Esophagus squamous epithelium (tissue), 5 donors: ENCODE measurements around the gene RAB22A. TPM values are rescaled to one million over a fixed set of nuclear protein-coding genes. Genes with fewer than 3 reads are reported as not detected.
A peak's percentile ranks its signal among the peaks of the same experiment; 100 is the strongest.
"Not testable (repeated sequence)": the region's sequence is repeated elsewhere in the genome, so short reads cannot be mapped to it uniquely, and the experiment has no call there.

ENCODE experiments used
- DNase-seq: peaks from one replicate; lab custom pipeline; 2025; lab: John Stamatoyannopoulos, UW
- H3K27ac ChIP-seq, 4 donors: fragments of 200-600 bp; sonication (generic); one replicate each; pipeline ENCODE4 v1.5.1; 2016 to 2019; ENCODE audit warnings: mild to moderate bottlenecking in 1 of 4
- H3K27me3 ChIP-seq, 4 donors: fragments of 200-600 bp; sonication (generic); 1 replicate in 3 of 4; 2 replicates in 1 of 4; pipeline versions ENCODE4 v1.5.1 to v1.6.0; 2017 to 2021; ENCODE audit warnings: antibody characterized with exemption in 1 of 4
- H3K36me3 ChIP-seq, 3 donors: fragments of 200-600 bp; sonication (generic); one replicate each; pipeline ENCODE4 v1.5.1; 2016 to 2019
- H3K4me1 ChIP-seq, 3 donors: fragments of 200-600 bp; sonication (generic); one replicate each; pipeline ENCODE4 v1.5.1; 2017 to 2019
- H3K4me3 ChIP-seq, 4 donors: fragments of 200-600 bp; sonication (generic); 1 replicate in 3 of 4; 2 replicates in 1 of 4; pipeline ENCODE4 v1.5.1; 2016 to 2019; ENCODE audit warnings: mild to moderate bottlenecking in 2 of 4, moderate library complexity in 1 of 4
- H3K9me3 ChIP-seq, 3 donors: fragments of 200-600 bp; sonication (generic); one replicate each; pipeline ENCODE4 v1.5.1; 2016 to 2019
- POLR2A ChIP-seq, 4 donors: fragments of 450-650 bp; IDR thresholded peaks; one replicate each; pipeline ENCODE4 v1.6.1; 2017; ENCODE audit warnings: antibody characterized with exemption in 4 of 4, mild to moderate bottlenecking in 4 of 4, moderate library complexity in 3 of 4
- whole genome bisulfite sequencing, 2 donors: methylation state at CpG; one replicate each; pipeline ENCODE4 v1.1.5; 2018; 5-methylcytosine and 5-hydroxymethylcytosine counted together
- intact Hi-C: fragments of 100-400 bp; cut with DNase I; formaldehyde crosslinking; loops from one replicate; pipeline ENCODE4 v1.15.0; 2022
- total RNA-seq, 4 donors: library from RNA; depleted of rRNA; stranded (reverse); fragments of >200 nt; gene quantifications; one replicate each; pipeline ENCODE4 v1.1.0, GENCODE V29; 2016
- TF ChIP-seq, protein P1 (sequence below), 6 experiments: fragments of 450-650 bp in 4 of 6; fragments of 200-600 bp in 2 of 6; sonication (generic) in 2 of 6; IDR thresholded peaks; one replicate each; pipeline ENCODE4 v1.5.1; 2016 to 2019; ENCODE audit warnings: antibody characterized with exemption in 6 of 6, mild to moderate bottlenecking in 4 of 6, moderate library complexity in 4 of 6
- donor health status: DM: yes; HTN: yes; CAD: no.

Gene RAB22A
- total RNA-seq, 4 donors from 2014 or later: 18.4 to 33.2 (median 21.4) TPM

DNA sequence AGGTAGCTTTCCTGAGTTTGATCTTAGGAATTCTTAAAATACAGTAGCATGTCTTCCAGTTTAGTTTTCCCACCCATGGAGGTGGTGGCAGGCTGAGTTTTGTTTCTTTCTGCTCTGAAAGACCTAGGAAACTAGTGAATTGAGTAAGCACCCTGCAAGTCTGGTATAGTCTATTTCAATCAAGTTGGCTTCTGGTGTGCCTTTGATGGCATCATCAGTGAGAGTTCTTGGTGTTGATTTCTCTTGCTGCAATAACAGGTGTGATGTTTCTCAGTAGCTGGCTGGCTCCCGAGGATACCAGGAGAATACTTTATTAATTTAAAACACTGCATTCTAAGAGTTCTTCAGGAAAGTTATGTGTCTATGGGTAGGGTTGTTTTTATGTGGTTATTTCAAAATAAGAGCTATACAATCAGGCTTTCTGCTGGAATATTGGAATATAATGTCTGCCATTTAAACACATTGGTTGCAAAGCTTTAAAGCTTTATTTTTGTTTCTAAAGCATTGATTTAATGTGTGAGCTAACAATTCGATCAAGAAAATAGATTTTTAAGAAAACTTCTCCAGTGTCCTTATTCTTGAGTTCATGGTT is 98.5 kb downstream of the RAB22A start:
- no peak for DNase-seq

DNA sequence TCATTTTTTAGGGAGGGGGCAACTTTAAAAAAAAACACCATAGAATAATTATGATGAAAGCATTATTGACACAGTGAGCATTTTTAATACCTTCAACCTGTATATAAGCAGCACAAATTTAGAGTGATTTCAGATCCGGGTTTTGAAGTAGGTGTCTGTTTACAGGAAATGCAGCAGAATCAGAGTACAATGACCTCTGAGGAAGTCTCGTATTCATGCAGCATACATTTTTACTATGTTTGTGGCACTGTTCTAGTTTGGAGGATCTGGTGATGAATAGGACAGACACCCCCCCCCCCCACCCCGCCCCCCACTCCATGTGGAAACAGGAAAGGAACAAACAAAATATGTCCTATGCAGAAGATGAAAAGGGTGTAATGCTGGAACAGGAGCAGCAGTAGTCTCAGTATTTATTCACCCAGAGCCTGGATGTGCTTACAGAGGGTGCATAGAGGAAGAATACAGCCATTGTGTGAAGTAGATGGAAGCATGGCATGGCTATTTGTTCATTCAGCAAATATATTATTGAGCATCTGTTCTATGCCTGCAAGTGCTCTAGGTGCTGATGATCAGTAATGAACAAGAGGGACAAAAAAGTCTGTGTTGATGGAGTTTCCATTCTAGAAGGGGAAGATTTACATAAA is 99.2 kb downstream of the RAB22A start:
- H3K27me3 ChIP-seq: no peaks in the 10 kb centered on the region
- no peak for DNase-seq
- H3K27ac ChIP-seq: peak overlapping the region in 1 of 4 donors; percentile 17
- no peak overlapping the region for H3K4me3 ChIP-seq
- no peak for TF ChIP-seq POLR2A (IDR thresholded peaks at IDR 0.05)
- TF ChIP-seq, protein P1, sequence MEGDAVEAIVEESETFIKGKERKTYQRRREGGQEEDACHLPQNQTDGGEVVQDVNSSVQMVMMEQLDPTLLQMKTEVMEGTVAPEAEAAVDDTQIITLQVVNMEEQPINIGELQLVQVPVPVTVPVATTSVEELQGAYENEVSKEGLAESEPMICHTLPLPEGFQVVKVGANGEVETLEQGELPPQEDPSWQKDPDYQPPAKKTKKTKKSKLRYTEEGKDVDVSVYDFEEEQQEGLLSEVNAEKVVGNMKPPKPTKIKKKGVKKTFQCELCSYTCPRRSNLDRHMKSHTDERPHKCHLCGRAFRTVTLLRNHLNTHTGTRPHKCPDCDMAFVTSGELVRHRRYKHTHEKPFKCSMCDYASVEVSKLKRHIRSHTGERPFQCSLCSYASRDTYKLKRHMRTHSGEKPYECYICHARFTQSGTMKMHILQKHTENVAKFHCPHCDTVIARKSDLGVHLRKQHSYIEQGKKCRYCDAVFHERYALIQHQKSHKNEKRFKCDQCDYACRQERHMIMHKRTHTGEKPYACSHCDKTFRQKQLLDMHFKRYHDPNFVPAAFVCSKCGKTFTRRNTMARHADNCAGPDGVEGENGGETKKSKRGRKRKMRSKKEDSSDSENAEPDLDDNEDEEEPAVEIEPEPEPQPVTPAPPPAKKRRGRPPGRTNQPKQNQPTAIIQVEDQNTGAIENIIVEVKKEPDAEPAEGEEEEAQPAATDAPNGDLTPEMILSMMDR (IDR thresholded peaks at IDR 0.05): no peak
- intact Hi-C loops: no loop called here
- 50 to 76% methylated on average over 3 of the region's 3 CpGs for WGBS, 2 donors
- no peaks in the 10 kb centered on the region for H3K9me3 ChIP-seq
- H3K36me3 ChIP-seq: no peaks in the 10 kb centered on the region
- H3K4me1 ChIP-seq: peaks cover 4 to 56% (median 13%) of the 10 kb centered on the region in 3 donors

More for the DNA sequence above, 98.5 kb downstream of the RAB22A start:
- Histone ChIP-seq H3K4me1 (peaks cover 4 to 62% (median 13%) of the 10 kb centered on the region in 3 donors), H3K4me3 (no peak overlapping the region), H3K27me3 (no peaks in the 10 kb centered on the region), H3K36me3 (no peaks in the 10 kb centered on the region), H3K27ac (peak overlapping the region in 3 of 4 donors; percentile 1 to 44 (median 26)), H3K9me3 (no peaks in the 10 kb centered on the region)
- no peak for TF ChIP-seq POLR2A (IDR thresholded peaks at IDR 0.05)
- TF ChIP-seq, protein P1 (IDR thresholded peaks at IDR 0.05): no peak
- WGBS, 2 donors: 49 to 62% methylated on average over 2 of the region's 2 CpGs
- intact Hi-C loops: no loop called here

- intact Hi-C loops, DNase-seq, H3K27me3 ChIP-seq, H3K4me3 ChIP-seq, H3K27ac ChIP-seq, H3K9me3 ChIP-seq: not testable (repeated sequence)
- Histone ChIP-seq H3K36me3 (peaks cover 0 to 13% (median 0%) of the 10 kb centered on the region in 3 donors), H3K4me1 (peaks cover 0 to 26% (median 0%) of the 10 kb centered on the region in 3 donors)
- no CpG with 5 or more reads among the region's 35 CpGs for WGBS, 2 donors
Measured at GRCh38 chr20:58414216-58414615, 104.7 kb downstream of the RAB22A start.

DNA sequence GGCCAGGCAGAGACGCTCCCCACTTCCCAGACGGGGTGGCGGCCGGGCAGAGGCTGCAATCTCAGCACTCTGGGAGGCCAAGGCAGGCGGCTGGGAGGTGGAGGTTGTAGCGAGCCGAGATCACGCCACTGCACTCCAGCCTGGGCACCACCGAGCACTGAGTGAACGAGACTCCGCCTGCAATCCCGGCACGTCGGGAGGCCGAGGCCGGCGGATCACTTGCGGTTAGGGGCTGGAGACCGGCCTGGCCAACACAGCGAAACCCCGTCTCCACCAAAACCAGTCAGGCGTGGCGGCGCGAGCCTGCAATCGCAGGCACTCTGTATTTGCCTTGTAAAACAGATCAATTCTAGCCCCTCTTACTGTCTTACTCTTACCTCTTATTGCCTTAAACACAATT is 105.3 kb downstream of the RAB22A start:
- Histone ChIP-seq H3K4me1 (peaks cover 0 to 23% (median 0%) of the 10 kb centered on the region in 3 donors), H3K36me3 (peaks cover 0 to 19% (median 0%) of the 10 kb centered on the region in 3 donors)
- H3K27ac ChIP-seq, DNase-seq, H3K27me3 ChIP-seq, H3K4me3 ChIP-seq, H3K9me3 ChIP-seq, intact Hi-C loops: not testable (repeated sequence)
- WGBS, 2 donors: 89 to 94% methylated on average over 11 to 13 of the region's 26 CpGs

DNA sequence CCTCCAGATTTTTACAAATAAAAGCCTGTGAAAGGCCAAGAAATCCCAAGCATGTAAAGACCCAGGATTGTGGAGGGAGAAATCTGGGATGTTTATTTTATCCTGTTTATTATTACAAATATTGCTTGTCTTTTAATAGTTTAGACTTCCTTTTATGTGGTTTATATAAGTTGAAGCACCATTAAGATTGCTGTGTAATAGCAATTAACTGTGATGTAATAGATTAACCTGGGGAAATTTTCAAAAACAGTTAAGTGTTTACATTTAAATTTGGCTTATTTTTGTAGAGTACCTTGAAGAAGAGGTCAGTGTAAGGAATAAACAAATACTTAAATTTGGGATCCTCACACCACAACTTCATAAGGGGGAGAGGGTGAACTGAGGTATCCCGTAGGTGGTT is 106.5 kb downstream of the RAB22A start:
- Histone ChIP-seq H3K36me3 (peaks cover 0 to 31% (median 0%) of the 10 kb centered on the region in 3 donors), H3K27ac (no peak overlapping the region), H3K27me3 (no peaks in the 10 kb centered on the region), H3K4me3 (no peak overlapping the region), H3K4me1 (peaks cover 0 to 23% (median 0%) of the 10 kb centered on the region in 3 donors), H3K9me3 (no peaks in the 10 kb centered on the region)
- WGBS, 2 donors: 95 to 96% methylated on average over 1 of the region's 1 CpG
- TF ChIP-seq, protein P1 (IDR thresholded peaks at IDR 0.05): no peak
- no peak for TF ChIP-seq POLR2A (IDR thresholded peaks at IDR 0.05)
- no peak for DNase-seq
- intact Hi-C loops: no loop called here

DNA sequence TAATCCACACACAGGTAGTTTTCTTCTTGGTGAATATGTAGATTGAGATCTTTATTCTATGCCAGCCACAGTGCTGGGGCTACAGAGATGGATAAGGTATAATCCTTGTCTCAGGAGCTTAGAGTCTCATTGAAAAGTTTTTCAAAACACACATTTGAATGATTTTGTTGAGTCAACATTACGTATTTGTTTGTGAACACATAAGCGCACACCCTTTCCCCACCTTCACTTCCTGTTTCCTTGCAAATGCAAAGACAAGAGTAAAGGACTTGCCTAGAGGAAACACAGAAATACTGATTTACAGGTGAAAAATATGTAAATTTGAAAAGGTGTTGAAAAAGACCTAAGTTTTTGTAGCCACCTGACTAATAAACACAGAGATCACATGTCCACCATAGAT is 107.3 kb downstream of the RAB22A start:
- intact Hi-C loops: no loop called here
- DNase-seq: no peak
- Histone ChIP-seq H3K27me3 (no peaks in the 10 kb centered on the region), H3K4me3 (no peak overlapping the region), H3K36me3 (peaks cover 0 to 39% (median 0%) of the 10 kb centered on the region in 3 donors), H3K27ac (peak overlapping the region in 1 of 4 donors; percentile 17), H3K9me3 (no peaks in the 10 kb centered on the region), H3K4me1 (peaks cover 0 to 23% (median 0%) of the 10 kb centered on the region in 3 donors)
- TF ChIP-seq POLR2A (IDR thresholded peaks at IDR 0.05): no peak
- TF ChIP-seq, protein P1 (IDR thresholded peaks at IDR 0.05): no peak
- WGBS, 2 donors: 70 to 83% methylated on average over 2 of the region's 2 CpGs
